HK-2 (cell line): ENCODE data around the gene ABHD2.

Experiments used
- DNase-seq: peaks from one replicate; pipeline ENCODE4 v3.0.0-alpha.2; 2018; ENCODE audit not compliant: unreplicated experiment

ABHD2 gene

GRCh38 chr15:89099968-89100367 is 11.7 kb downstream of the ABHD2 start:
- no peak for DNase-seq

- DNase-seq: peak; percentile 74
Observed at GRCh38 chr15:89101302-89102193, 13.3 kb downstream of the ABHD2 start.

GRCh38 chr15:89103481-89104171 is 15.4 kb downstream of the ABHD2 start:
- no peak for DNase-seq

- DNase-seq: no peak
Observed at GRCh38 chr15:89104172-89104564, 15.9 kb downstream of the ABHD2 start.

GRCh38 chr15:89105147-89105546 is 16.9 kb downstream of the ABHD2 start:
- no peak for DNase-seq

GRCh38 chr15:89106200-89106599 is 17.9 kb downstream of the ABHD2 start:
- no peak for DNase-seq

- DNase-seq: no peak
Observed at GRCh38 chr15:89107984-89108383, 19.7 kb downstream of the ABHD2 start.

- DNase-seq: no peak
Observed at GRCh38 chr15:89108835-89109234, 20.6 kb downstream of the ABHD2 start.

GRCh38 chr15:89109238-89109637 is 21.0 kb downstream of the ABHD2 start:
- no peak for DNase-seq

GRCh38 chr15:89110060-89110459 is 21.8 kb downstream of the ABHD2 start:
- no peak for DNase-seq

- no peak for DNase-seq
Observed at GRCh38 chr15:89111352-89111751, 23.1 kb downstream of the ABHD2 start.

- DNase-seq: no peak
Observed at GRCh38 chr15:89111961-89112340, 23.7 kb downstream of the ABHD2 start.

- no peak for DNase-seq
Observed at GRCh38 chr15:89112341-89112971, 24.2 kb downstream of the ABHD2 start.

- DNase-seq: no peak
Observed at GRCh38 chr15:89113296-89114024, 25.2 kb downstream of the ABHD2 start.

GRCh38 chr15:89114990-89115389 is 26.7 kb downstream of the ABHD2 start:
- no peak for DNase-seq

- no peak for DNase-seq
Observed at GRCh38 chr15:89115547-89115946, 27.3 kb downstream of the ABHD2 start.

GRCh38 chr15:89116404-89116803 is 28.1 kb downstream of the ABHD2 start:
- DNase-seq: no peak

- no peak for DNase-seq
Observed at GRCh38 chr15:89117790-89118189, 29.5 kb downstream of the ABHD2 start.

- no peak for DNase-seq
Observed at GRCh38 chr15:89118481-89118989, 30.3 kb downstream of the ABHD2 start.

GRCh38 chr15:89119489-89120478 is 31.5 kb downstream of the ABHD2 start:
- no peak for DNase-seq
